Panc1 (cell line): ENCODE measurements around the gene KRTAP10-4. TPM values are rescaled to one million over a fixed set of nuclear protein-coding genes. Genes with fewer than 3 reads are reported as not detected.

ENCODE experiments used
- ATAC-seq: fragments of 200-7000 bp; cut with Tn5 transposase; 2 replicates; pipeline ENCODE4 v1.9.1; 2020; ENCODE audit warnings: mild to moderate bottlenecking, moderate library complexity
- BruUV-seq: library from RNA; stranded (reverse); fragments of 400-500 nt; replicated peaks from 2 replicates; lab custom pipeline; 2021; lab: Mats Ljungman, UMichigan
- CTCF ChIA-PET: fragments of 300-600 bp; sonication (Branson Sonifier 250); formaldehyde crosslinking; loops from one replicate; lab custom pipeline; 2022; ENCODE audit warnings: antibody characterized with exemption; lab: Charles Lee
- POLR2A ChIA-PET: fragments of 300-600 bp; sonication (Branson Sonifier 250); formaldehyde crosslinking; loops from one replicate; lab custom pipeline; 2022; ENCODE audit warnings: antibody characterized with exemption; lab: Charles Lee
- DNase-seq: peaks from one replicate; pipeline ENCODE4 v3.0.0-alpha.2; 2010; ENCODE audit warnings: low read depth, low spot score
- H3K27ac ChIP-seq: 2 replicates; pipeline ENCODE4 v1.5.1; 2011; ENCODE audit warnings: mild to moderate bottlenecking, low read length, inconsistent platforms
- H3K27me3 ChIP-seq: fragments of 200-500 bp; sonication (Bioruptor generic); 2 replicates; pipeline ENCODE4 v1.6.0; 2014; ENCODE audit warnings: low read length, inconsistent platforms; ENCODE audit not compliant: control insufficient read depth, insufficient read depth
- H3K36me3 ChIP-seq: fragments of 200-500 bp; sonication (Bioruptor generic); 2 replicates; pipeline ENCODE4 v1.5.1; 2014; ENCODE audit warnings: inconsistent platforms, mild to moderate bottlenecking, low read length, moderate library complexity; ENCODE audit not compliant: control insufficient read depth, insufficient read depth
- H3K4me1 ChIP-seq: 2 replicates; pipeline ENCODE4 v1.5.1; 2011; ENCODE audit warnings: inconsistent platforms, mild to moderate bottlenecking, low read length, moderate library complexity; ENCODE audit not compliant: control insufficient read depth, insufficient read depth
- H3K4me3 ChIP-seq, 2 experiments: 2 replicates each; pipeline ENCODE4 v1.5.1; 2011 to 2012; ENCODE audit warnings: low read depth in 2 of 2, low read length in 2 of 2, mild to moderate bottlenecking in 2 of 2, inconsistent platforms in 1 of 2, moderate library complexity in 1 of 2
- H3K9me3 ChIP-seq: fragments of 200-500 bp; sonication (Bioruptor generic); 2 replicates; pipeline ENCODE4 v1.5.1; 2014; ENCODE audit warnings: low read depth, mild to moderate bottlenecking, inconsistent platforms, low read length, moderate library complexity; ENCODE audit not compliant: control insufficient read depth, insufficient read depth
- CTCF ChIP-seq: fragments of 450-650 bp; IDR thresholded peaks from 2 replicates; pipeline ENCODE4 v1.5.1; 2017; ENCODE audit warnings: mild to moderate bottlenecking
- POLR2AphosphoS5 ChIP-seq: IDR thresholded peaks from 2 replicates; pipeline ENCODE4 v1.6.1; 2012; ENCODE audit warnings: mild to moderate bottlenecking, low read depth, low read length, moderate library complexity
- REST ChIP-seq, 2 experiments: IDR thresholded peaks; 2 replicates each; pipeline ENCODE4 v1.6.1; 2011 to 2012; ENCODE audit warnings: low read depth in 2 of 2, control low read depth in 1 of 2, low read length in 1 of 2, mild to moderate bottlenecking in 1 of 2, moderate library complexity in 1 of 2; ENCODE audit not compliant: insufficient read depth in 1 of 2
- SIN3A ChIP-seq: IDR thresholded peaks from 2 replicates; pipeline ENCODE4 v1.6.1; 2012; ENCODE audit warnings: low read depth, mild to moderate bottlenecking, low read length, moderate library complexity, borderline replicate concordance; ENCODE audit not compliant: insufficient read depth
- TCF7L2 ChIP-seq: IDR thresholded peaks from 2 replicates; pipeline ENCODE4 v1.6.1; 2011; ENCODE audit warnings: mild to moderate bottlenecking, low read depth, low read length, inconsistent platforms
- in situ Hi-C: cut with HindIII; loops from 2 replicates; pipeline ENCODE4 v1.10.0; 2016; ENCODE audit warnings: low sequenced_read_pairs, low pct_unique_long_range_greater_than_20kb
- intact Hi-C: fragments of 100-400 bp; cut with micrococcal nuclease; formaldehyde crosslinking; loops from one replicate; pipeline ENCODE4 v1.10.0; 2022; ENCODE audit not compliant: unreplicated experiment
- total RNA-seq: library from RNA; stranded (reverse); gene quantifications from one replicate; pipeline ENCODE4 v1.2.1, GENCODE V29; 2021; ENCODE audit not compliant: unreplicated experiment

The KRTAP10-4 gene
- total RNA-seq, 1 experiment from 2014 or later = not detected

DNA sequence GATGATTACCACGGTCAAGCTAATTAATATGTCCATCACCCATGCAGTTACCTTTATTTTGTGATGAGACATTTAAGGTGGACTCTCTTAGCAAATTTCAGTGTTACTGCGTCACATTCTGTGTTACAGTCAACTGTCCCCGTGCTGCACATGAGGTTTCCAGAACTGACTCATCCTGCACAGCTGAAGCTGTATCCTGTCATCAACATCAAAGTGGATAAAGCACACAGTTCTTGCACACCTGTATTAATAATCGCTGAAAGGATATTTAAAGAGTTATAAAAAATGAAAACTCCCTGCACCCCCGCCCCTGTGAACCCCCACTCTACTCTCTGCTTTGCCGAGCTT lies 10.2 kb downstream of the KRTAP10-4 start:
- intact Hi-C loops = no loop called here
- peaks cover 4% of the 10 kb centered on the region for H3K27me3 ChIP-seq
- H3K9me3 ChIP-seq = 0 out of 2 replicates have a peak, but pooled peaks cover 7% of the 10 kb centered on the region
- no peaks in the 10 kb centered on the region for H3K36me3 ChIP-seq
- in situ Hi-C loops = no loop called here
- no peak overlapping the region for H3K4me3 ChIP-seq
- TF ChIP-seq SIN3A (no peak), POLR2AphosphoS5 (no peak), CTCF (no peak), TCF7L2 (no peak), REST (IDR thresholded peaks at IDR 0.05; ENCODE audit: insufficient read depth in 1 of 2, low read depth in 2 of 2, low read length in 1 of 2) (no peak)
- DNase-seq (no peak), ATAC-seq (no peak)
- ChIA-PET CTCF (no interaction called here), POLR2A (no interaction called here)
- peaks cover 4% of the 10 kb centered on the region; the same call in 1 of the 2 replicates for H3K4me1 ChIP-seq
- H3K27ac ChIP-seq = no peak overlapping the region
- BruUV-seq = no TSS peak

DNA sequence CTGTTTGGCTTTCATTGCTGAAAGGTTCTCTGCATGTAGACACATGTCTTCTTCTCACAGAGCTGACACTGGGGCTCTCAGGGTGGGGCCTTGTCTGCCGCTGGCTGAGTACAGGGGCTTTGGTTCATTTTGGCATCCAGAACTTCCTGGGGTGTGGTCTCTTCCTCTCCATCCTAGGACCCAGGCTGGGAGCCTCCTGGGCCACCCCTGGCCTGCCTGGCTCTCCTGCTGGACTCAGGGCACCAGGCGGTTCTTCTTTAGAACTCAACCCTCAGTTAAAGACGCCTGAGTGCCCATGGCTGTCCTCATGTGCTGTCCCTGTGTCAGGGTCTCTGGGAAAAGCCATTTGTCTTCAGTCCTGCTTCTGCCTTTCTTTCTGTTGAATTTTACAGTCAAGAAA lies 12.4 kb downstream of the KRTAP10-4 start:
- no TSS peak for BruUV-seq
- DNase-seq (no peak), ATAC-seq (no peak)
- Histone ChIP-seq H3K36me3 (no peaks in the 10 kb centered on the region), H3K9me3 (0 out of 2 replicates have a peak, but pooled peaks cover 7% of the 10 kb centered on the region), H3K4me3 (no peak overlapping the region), H3K27me3 (peaks cover 4% of the 10 kb centered on the region), H3K4me1 (peaks cover 4% of the 10 kb centered on the region; the same call in 1 of the 2 replicates), H3K27ac (no peak overlapping the region)
- TF ChIP-seq POLR2AphosphoS5 (no peak), TCF7L2 (no peak), CTCF (no peak), SIN3A (no peak), REST (IDR thresholded peaks at IDR 0.05; ENCODE audit: insufficient read depth in 1 of 2, low read depth in 2 of 2, low read length in 1 of 2) (no peak)
- ChIA-PET CTCF (no interaction called here), POLR2A (no interaction called here)
- intact Hi-C loops = no loop called here
- in situ Hi-C loops = no loop called here
